Stromal cell of bone marrow (primary cell): Measurements from ENCODE around the gene NCAPD3.
"Not testable (repeated sequence)": the region's sequence is repeated elsewhere in the genome, so short reads cannot be mapped to it uniquely, and the experiment has no call there.

ENCODE experiments used
- DNase-seq: peaks from one replicate; pipeline ENCODE4 v3.0.0-alpha.2; 2012; ENCODE audit warnings: low read depth

Gene NCAPD3

DNA sequence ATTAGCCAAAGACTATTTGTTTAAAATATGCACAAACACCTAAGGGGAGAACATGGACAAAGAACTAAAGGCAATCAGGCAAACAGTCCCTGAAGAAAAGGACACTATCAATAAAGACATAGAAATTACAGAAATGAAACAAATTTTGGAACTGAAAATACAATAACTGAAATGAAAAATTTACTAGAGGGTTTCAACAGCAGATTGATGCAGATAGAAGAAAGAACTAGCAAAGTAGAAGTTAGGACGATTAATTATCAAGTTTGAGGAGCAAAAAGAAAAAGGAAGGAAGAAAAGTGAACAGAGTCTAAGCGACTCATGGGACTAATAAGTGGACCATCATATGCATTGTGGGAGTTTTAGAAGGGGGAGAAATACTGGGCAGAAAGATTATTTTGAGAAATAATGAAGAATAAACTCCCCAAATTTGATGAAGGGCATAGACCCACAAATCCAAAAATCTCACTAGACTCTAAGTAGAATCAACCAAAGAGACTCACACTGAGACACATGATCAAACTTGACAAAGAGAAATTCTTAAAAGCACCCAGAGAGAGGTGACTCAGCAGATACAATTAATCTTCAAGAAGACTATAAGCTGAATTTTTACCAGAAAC, 92.0 kb downstream of the NCAPD3 start:
- no peak for DNase-seq

GRCh38 chr11:134126217-134126822, 97.4 kb downstream of the NCAPD3 start:
- peak; percentile 75 for DNase-seq

DNA sequence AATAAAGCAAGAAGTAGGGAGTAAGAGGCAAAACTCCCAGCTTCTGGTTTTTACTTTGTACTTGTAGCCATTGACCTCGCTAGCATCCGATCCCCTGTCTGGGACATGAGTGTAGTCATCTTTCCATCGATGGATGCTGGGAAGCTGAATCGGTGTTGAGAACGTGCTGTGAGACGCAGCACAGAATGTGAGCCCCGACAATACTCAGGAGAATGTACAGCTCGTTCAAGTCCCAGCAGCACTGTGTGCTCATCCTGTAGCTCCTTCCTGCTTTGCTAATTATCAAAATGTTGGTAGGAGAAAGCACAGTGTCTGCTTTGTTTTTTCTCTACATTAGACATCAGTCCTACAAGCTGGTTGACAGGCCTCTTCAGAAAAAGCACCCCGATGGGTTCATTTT, 98.3 kb downstream of the NCAPD3 start:
- no peak for DNase-seq

DNA sequence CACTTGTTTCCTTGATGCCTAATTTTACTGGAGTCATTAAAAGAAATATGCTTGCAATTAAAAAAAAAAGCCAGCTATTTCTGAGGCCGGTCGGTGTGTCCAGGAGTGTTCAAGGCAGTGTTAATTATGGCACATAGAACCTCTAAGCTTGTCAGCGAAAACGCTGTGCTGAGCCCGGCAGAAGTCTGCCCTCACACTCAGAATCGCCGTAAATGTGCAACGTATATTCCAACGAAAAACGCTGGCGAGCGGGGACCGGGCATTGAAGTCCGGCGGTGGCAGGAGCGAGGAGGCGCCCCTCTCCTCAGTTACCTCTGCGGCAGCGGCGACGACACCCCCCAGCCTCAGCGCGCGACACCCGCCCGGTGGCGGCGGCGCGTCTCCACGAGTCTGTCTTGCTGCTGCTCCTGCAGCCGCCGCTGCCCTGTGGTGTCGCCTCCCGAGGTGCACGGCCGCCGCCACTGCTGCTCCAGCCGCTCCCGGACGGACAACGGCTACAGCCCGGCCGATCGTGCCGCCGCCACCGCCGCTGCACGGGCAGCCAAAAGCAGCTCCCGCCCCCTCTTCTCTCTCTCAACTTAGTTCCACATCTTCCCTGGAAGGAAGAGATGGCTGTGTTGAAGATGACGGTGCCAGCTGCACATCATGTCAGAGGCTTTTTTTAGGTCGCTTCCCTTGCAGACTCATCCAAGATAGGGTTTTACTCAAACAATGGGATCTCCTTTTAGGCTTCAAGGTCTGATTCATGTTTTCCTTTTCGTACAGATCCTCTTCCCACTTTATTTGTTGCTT, 98.9 kb downstream of the NCAPD3 start:
- DNase-seq, result peak; percentile 43

DNA sequence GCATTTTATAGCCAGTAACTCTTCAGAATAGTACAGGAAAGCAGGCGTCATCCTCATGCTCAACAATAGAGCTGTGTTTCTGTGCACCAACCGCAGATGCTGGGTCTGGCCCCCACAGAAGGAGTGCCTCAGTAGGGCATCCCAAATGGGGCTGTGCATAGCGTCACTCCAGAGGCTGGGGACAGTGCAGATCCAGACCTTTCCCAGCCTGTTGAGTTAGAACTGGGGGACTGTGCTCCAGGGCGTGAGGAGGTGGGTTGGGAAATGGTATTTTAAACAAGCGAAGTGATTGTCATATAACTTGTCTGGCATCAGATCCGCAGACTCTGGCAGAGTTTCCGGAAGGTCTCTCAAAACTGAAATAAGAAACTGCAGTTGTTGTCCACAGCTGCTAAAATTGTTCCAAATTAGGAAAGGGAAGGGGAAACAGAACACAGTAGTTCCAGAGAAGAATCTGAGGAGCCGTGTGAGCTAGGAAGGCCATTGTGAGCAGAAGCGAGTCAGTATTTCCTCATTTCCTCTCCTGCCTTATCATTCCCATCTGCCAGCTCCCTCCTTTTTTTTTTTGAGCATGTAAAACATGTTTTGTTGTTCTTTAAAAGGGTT, 102.7 kb downstream of the NCAPD3 start:
- no peak for DNase-seq

DNA sequence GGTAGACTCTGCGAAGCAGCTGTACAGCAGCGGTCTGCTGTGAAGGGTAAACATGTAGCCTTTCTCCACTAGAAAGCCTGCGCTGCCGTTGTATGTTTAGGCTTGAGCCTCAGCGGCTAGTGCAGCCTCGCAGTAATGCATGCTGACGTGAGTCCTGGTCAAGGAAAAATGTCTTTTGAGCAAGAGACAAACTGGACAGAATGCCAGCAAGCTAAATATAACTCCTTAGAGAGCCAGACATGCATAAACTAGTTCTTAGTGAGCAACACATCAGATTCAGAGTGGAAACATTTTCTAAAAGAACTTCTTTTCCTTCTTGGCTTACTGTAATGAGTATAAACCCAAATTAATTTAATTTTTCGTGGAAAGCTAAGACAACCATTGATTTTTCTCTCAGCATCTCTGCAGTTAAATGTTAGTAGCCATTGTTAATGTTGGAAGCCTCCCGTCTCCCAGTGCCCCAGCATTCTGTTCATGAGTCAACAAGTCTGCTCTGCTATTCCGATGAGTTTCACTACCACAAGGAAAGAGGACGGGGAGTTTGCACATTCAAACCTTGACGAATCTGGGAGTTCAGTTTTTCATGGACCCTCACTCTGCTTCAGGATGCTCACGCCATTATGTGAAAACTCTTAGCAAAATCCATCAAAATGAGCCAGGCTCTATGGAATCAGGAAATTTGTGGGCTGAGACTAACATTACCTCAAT, 103.5 kb downstream of the NCAPD3 start:
- DNase-seq, result peak; percentile 95

- no peak for DNase-seq
Observed at GRCh38 chr11:134119094-134119493, 104.7 kb downstream of the NCAPD3 start.

GRCh38 chr11:134118006-134118405, 105.8 kb downstream of the NCAPD3 start:
- DNase-seq, result no peak

DNA sequence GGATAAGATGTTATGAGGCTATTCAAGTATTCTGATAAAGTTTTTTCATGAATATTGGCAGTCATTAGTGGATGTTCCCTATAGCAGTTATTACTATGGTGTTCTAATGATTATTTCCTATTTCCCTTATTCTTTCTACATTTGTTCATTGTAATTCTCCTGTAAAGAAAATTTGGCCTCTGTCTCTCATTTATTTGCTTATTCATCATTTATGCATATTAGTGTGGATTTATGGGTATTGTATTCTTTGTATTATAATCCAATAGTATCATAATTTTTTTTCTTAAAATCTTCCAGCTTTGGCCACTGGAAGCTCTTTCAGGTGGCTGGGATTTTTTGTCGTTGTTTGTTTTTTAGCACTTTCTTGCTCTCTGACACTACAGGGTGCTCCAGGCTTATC, 107.6 kb downstream of the NCAPD3 start:
- no peak for DNase-seq

GRCh38 chr11:134113787-134114186, 110.0 kb downstream of the NCAPD3 start:
- DNase-seq, result not testable (repeated sequence)

GRCh38 chr11:134110252-134110815, 113.4 kb downstream of the NCAPD3 start:
- DNase-seq, result no peak
